Natural killer cell treated with Interleukin-12 subunit alpha and Interleukin-12 subunit beta and Interleukin-15 and Interleukin-18, amount 100 ng/mL, for 72 hours (primary cell): ENCODE results near the gene BACH2. TPM values are rescaled to one million over a fixed set of nuclear protein-coding genes. Genes with fewer than 3 reads are reported as not detected.

Experiments used
- ATAC-seq, 2 donors: fragments of 150-1000 bp; cut with Tn5 transposase in 1 of 2; sonication (Bioruptor Pico), chemical (Tn5 transposase) in 1 of 2; 2 replicates each; pipeline ENCODE4 v1.10.0; 2021
- DNase-seq: peaks from one replicate; pipeline ENCODE4 v3.0.0; 2022; ENCODE audit warnings: low spot score
- H3K27ac Mint-ChIP-seq, 2 donors: 1 replicate in 1 of 2; 2 replicates in 1 of 2; pipeline ENCODE4 v1.8.0; 2022; ENCODE audit warnings: mixed read lengths in 2 of 2, mild to moderate bottlenecking in 1 of 2, moderate library complexity in 1 of 2
- H3K27me3 Mint-ChIP-seq, 2 donors: 1 replicate in 1 of 2; 2 replicates in 1 of 2; pipeline ENCODE4 v1.8.0; 2022; ENCODE audit warnings: mixed read lengths in 2 of 2
- H3K36me3 Mint-ChIP-seq: one replicate; pipeline ENCODE4 v1.8.0; 2022; ENCODE audit warnings: mixed read lengths
- H3K4me1 Mint-ChIP-seq, 2 donors: 1 replicate in 1 of 2; 2 replicates in 1 of 2; pipeline ENCODE4 v1.8.0; 2022; ENCODE audit warnings: low read depth in 2 of 2, mixed read lengths in 2 of 2, mild to moderate bottlenecking in 1 of 2
- H3K4me3 Mint-ChIP-seq: one replicate; pipeline ENCODE4 v1.8.0; 2022; ENCODE audit warnings: mixed read lengths
- H3K9me3 Mint-ChIP-seq: 2 replicates; pipeline ENCODE4 v1.8.0; 2022; ENCODE audit warnings: mixed read lengths
- total RNA-seq, 2 donors: library from RNA; stranded (reverse); gene quantifications; one replicate each; pipeline ENCODE4 v1.2.3, GENCODE V29; 2022

The BACH2 gene
- total RNA-seq, 2 donors from 2014 or later = 3.1 to 5.8 TPM

DNA sequence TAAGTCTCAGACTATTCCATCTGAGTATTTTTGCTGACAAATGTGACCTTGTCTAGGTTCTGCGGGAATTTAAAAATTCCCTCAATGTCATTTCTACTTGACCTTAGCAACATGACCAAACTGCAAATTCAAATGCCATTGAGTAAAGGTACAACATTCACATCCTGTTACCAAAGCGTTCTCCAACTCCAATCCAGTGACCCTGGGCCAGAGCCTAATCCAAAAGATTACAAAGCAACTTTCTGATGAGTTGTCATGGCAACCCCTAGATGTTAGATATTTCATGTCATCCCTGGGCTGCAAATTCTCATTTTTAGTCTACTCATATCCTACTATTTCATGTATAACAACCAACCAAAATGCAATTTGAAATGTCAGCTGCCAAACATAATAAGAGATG lies 65.3 kb downstream of the BACH2 start:
- Mint-ChIP-seq H3K4me3 (no peak overlapping the region), H3K4me1 (peaks cover 13 to 26% of the 10 kb centered on the region in 2 donors)

GRCh38 chr6:90230548-90231215 lies 66.0 kb downstream of the BACH2 start:
- H3K27ac Mint-ChIP-seq = no peak overlapping the region
- no peak for DNase-seq
- ATAC-seq = no peak
- H3K27me3 Mint-ChIP-seq = peaks cover 3 to 6% of the 10 kb centered on the region in 2 donors
- no peaks in the 10 kb centered on the region for H3K9me3 Mint-ChIP-seq
- H3K4me3 Mint-ChIP-seq = no peak overlapping the region
- peaks cover 13 to 26% of the 10 kb centered on the region in 2 donors for H3K4me1 Mint-ChIP-seq
- H3K36me3 Mint-ChIP-seq = no peaks in the 10 kb centered on the region

More for the DNA sequence above, 65.3 kb downstream of the BACH2 start:
- Mint-ChIP-seq H3K27me3 (peaks cover 3 to 6% of the 10 kb centered on the region in 2 donors), H3K27ac (no peak overlapping the region), H3K36me3 (no peaks in the 10 kb centered on the region), H3K9me3 (no peaks in the 10 kb centered on the region)
- DNase-seq = no peak
- ATAC-seq = no peak

DNA sequence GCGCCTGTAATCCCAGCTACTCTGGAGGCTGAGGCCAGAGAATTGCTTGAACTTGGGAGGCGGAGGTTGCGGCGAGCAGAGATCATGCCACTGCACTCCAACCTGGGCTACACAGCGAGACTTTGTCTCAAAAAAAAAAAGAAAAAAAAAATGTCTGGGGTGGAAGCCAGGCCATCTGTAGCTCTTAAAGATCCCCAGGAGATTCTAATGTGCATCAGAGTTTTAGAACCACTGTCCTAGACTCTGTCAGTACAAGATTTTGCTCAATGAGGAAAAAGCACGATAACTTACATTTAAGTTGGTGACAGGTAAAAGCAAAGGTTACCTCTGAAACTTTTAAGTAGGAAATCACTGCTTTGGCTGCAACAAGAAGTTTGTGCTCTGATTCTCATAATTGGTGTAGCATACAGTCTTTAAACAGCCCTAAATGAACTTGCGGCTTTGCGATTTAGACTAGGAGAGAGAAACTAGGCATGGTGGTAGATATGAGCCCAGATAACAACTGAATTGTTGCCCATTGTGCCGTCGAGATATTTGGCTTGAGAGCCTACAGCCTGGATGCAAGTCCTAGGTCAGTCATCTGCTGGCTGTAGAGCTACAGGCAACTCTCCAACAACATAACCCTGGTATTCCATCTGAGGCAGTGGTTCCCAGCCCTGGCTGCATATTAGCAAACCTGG lies 67.2 kb downstream of the BACH2 start:
- DNase-seq (no peak), ATAC-seq (no peak)
- no peaks in the 10 kb centered on the region for H3K36me3 Mint-ChIP-seq
- no peak overlapping the region for H3K4me3 Mint-ChIP-seq
- peaks cover 13 to 23% of the 10 kb centered on the region in 2 donors for H3K4me1 Mint-ChIP-seq
- peaks cover 3 to 6% of the 10 kb centered on the region in 2 donors for H3K27me3 Mint-ChIP-seq
- no peaks in the 10 kb centered on the region for H3K9me3 Mint-ChIP-seq
- no peak overlapping the region for H3K27ac Mint-ChIP-seq

GRCh38 chr6:90227673-90228072 lies 69.0 kb downstream of the BACH2 start:
- H3K9me3 Mint-ChIP-seq = peaks cover 3% of the 10 kb centered on the region
- H3K36me3 Mint-ChIP-seq = peaks cover 5% of the 10 kb centered on the region
- H3K27ac Mint-ChIP-seq = no peak overlapping the region
- no peak for DNase-seq
- no peak for ATAC-seq
- H3K27me3 Mint-ChIP-seq = peaks cover 3 to 6% of the 10 kb centered on the region in 2 donors
- no peak overlapping the region for H3K4me3 Mint-ChIP-seq
- peaks cover 3 to 8% of the 10 kb centered on the region in 2 donors for H3K4me1 Mint-ChIP-seq

DNA sequence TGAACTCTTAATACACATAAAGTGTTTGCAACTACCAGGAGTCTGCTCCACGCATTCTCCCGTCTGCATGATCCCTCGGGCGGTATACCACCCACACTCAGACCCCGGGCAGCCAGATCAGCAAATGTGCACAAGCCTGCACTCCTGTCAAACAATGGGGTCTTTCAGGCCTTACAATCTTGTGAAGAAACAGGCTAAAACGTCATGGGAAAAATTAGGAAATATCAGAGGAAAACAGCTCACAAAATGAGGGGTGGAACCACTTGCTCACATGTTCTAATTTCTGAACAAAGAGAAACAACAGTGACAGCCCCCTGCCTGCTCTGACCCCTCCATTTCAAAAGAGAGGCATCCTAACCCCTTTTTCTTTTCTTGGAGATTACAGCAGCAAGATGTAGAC lies 69.4 kb downstream of the BACH2 start:
- ATAC-seq = no peak
- Mint-ChIP-seq H3K27me3 (peaks cover 3 to 6% of the 10 kb centered on the region in 2 donors), H3K27ac (no peak overlapping the region), H3K4me1 (peaks cover 4 to 8% of the 10 kb centered on the region in 2 donors), H3K4me3 (no peak overlapping the region), H3K9me3 (peaks cover 4% of the 10 kb centered on the region), H3K36me3 (peaks cover 7% of the 10 kb centered on the region)
- no peak for DNase-seq

DNA sequence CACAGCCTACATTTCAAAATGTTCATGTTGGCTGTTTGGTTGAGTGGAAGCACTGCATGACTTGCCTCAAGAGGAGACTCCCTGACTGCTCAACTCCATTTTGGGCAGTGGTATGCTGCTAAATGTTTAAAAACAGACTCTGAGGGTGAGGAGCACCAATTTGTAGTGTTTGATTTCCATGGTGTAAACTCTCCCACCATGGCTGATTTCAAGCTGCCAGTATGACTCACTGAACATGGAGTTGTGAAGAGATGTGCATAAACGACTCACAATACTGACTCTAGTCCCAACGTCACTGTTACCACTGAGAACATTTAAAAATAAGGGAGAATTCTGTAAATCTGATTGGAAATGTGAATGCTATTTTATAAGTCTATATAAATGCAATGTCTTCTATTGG lies 70.4 kb downstream of the BACH2 start:
- Mint-ChIP-seq H3K4me1 (peaks cover 4% of the 10 kb centered on the region in 2 donors), H3K27ac (no peak overlapping the region), H3K9me3 (peaks cover 4% of the 10 kb centered on the region), H3K36me3 (peaks cover 7% of the 10 kb centered on the region), H3K4me3 (no peak overlapping the region), H3K27me3 (peaks cover 3 to 6% of the 10 kb centered on the region in 2 donors)
- peak; percentile 52 to 89 for ATAC-seq
- no peak for DNase-seq

- Mint-ChIP-seq H3K9me3 (peaks cover 4% of the 10 kb centered on the region), H3K36me3 (peaks cover 7% of the 10 kb centered on the region), H3K27me3 (no peaks in the 10 kb centered on the region), H3K4me1 (peaks cover 0 to 4% of the 10 kb centered on the region in 2 donors), H3K27ac (no peak overlapping the region), H3K4me3 (no peak overlapping the region)
- DNase-seq = no peak
- no peak for ATAC-seq
Observed at GRCh38 chr6:90224196-90224595, 72.4 kb downstream of the BACH2 start.

GRCh38 chr6:90222724-90223198 lies 73.9 kb downstream of the BACH2 start:
- H3K36me3 Mint-ChIP-seq = peaks cover 7% of the 10 kb centered on the region
- H3K4me1 Mint-ChIP-seq = peaks cover 0 to 4% of the 10 kb centered on the region in 2 donors
- ATAC-seq (peak in 1 of 2 donors; percentile 41), DNase-seq (no peak)
- H3K9me3 Mint-ChIP-seq = peaks cover 4% of the 10 kb centered on the region
- H3K27me3 Mint-ChIP-seq = no peaks in the 10 kb centered on the region
- H3K27ac Mint-ChIP-seq = no peak overlapping the region
- no peak overlapping the region for H3K4me3 Mint-ChIP-seq

DNA sequence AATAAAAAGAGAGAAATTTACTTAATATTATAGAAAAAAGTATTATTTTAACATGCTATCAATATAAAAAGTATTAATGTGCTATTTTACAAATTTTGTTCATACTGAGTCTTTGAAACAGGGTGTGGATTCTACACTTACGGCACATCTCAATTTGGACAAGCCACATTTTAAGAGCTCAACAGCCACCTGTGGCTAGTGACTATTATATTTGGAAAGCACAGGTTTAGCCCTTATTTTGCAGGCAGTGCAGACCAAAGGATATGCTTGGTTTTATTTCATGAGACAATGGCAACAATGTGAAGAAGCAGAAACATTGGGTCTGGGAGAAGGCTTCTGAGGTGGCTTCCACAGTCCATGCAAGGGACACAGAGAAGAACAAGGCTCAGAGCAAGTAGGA lies 74.6 kb downstream of the BACH2 start:
- DNase-seq (no peak), ATAC-seq (no peak)
- Mint-ChIP-seq H3K36me3 (peaks cover 7% of the 10 kb centered on the region), H3K9me3 (peaks cover 4% of the 10 kb centered on the region), H3K27me3 (no peaks in the 10 kb centered on the region), H3K4me3 (no peak overlapping the region), H3K27ac (no peak overlapping the region), H3K4me1 (peaks cover 0 to 6% of the 10 kb centered on the region in 2 donors)

DNA sequence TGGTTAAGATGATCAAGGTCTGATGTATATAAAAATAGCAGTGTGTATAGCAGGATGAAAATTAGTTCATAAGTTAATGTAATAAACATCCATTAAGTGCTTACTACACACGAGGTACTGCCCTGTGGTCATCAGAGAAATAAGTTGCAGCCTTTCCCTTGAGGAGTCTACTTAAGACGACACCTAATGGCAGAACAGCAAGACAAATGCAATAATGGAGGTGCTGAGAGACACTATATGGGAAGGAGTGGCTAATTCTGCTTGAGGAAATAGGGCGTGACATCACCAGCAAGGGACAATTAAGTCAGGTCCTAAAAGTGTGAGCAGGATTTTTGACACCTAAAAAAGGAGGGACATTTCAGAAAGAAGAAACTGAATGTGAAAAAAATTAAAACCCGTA lies 75.2 kb downstream of the BACH2 start:
- Mint-ChIP-seq H3K36me3 (peaks cover 7% of the 10 kb centered on the region), H3K9me3 (peaks cover 4% of the 10 kb centered on the region), H3K4me1 (peaks cover 2 to 12% of the 10 kb centered on the region in 2 donors), H3K27ac (no peak overlapping the region), H3K4me3 (no peak overlapping the region), H3K27me3 (no peaks in the 10 kb centered on the region)
- no peak for ATAC-seq
- no peak for DNase-seq

- no peaks in the 10 kb centered on the region for H3K27me3 Mint-ChIP-seq
- no peak overlapping the region for H3K27ac Mint-ChIP-seq
- no peak for DNase-seq
- peaks cover 7 to 13% of the 10 kb centered on the region in 2 donors for H3K4me1 Mint-ChIP-seq
- ATAC-seq = no peak
- peaks cover 4% of the 10 kb centered on the region for H3K9me3 Mint-ChIP-seq
- H3K4me3 Mint-ChIP-seq = no peak overlapping the region
- H3K36me3 Mint-ChIP-seq = peaks cover 7% of the 10 kb centered on the region
Observed at GRCh38 chr6:90220273-90220672, 76.4 kb downstream of the BACH2 start.

DNA sequence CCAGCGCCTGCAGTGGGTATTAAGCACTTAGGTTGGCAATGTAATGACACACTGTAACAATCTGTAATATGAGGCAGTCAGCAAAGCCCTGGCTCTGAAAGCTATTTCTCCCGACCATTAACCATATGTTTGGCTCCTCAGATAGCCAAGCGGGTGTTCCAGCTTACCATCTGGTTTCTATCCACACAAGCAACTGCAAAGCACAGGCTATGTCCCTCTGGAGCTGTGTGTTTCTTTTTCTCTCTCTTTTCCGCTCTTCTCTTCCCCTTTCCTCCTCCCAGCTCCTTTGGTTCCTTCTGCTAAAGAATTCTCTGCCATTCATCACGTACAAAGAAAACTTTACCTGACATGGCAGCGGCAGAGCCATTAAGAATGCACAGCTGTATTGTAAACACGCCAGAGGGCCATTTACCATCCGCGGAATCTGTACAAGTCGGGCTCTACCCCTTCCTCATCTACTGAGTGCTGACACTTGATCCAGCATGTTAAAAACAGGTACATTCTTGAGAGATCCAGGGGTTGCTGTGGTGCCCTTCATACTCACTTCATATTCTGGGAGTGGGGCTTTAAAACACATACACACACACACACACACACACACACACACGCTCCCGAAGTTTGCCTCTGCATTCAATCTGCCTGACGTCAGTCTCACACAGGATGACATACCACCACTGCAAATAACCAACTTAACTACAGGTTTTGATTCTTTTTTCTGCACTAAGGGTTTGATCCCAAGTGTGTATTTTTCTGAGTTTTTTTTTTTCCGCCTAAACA lies 77.2 kb downstream of the BACH2 start:
- Mint-ChIP-seq H3K27me3 (no peaks in the 10 kb centered on the region), H3K4me1 (peaks cover 7 to 13% of the 10 kb centered on the region in 2 donors), H3K4me3 (no peak overlapping the region), H3K9me3 (peaks cover 4% of the 10 kb centered on the region), H3K36me3 (peaks cover 7% of the 10 kb centered on the region), H3K27ac (no peak overlapping the region)
- DNase-seq (no peak), ATAC-seq (no peak)

DNA sequence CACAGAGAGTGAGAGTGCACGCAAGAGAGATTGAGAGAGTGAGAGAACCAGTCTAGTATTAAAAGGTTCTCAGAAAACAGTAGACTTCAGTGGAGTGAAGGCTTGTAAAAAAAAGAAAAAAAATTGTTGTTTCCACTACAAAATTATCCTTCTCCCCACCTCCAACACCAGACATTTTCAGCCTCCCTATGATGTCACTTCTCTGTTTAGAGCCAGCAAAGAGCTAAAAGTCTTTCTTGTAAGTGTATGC lies 77.8 kb downstream of the BACH2 start:
- Mint-ChIP-seq H3K27ac (no peak overlapping the region), H3K4me1 (peaks cover 7 to 13% of the 10 kb centered on the region in 2 donors), H3K36me3 (peaks cover 7% of the 10 kb centered on the region), H3K4me3 (no peak overlapping the region), H3K9me3 (peaks cover 4% of the 10 kb centered on the region), H3K27me3 (no peaks in the 10 kb centered on the region)
- no peak for DNase-seq
- ATAC-seq = no peak
